ENCODE results near the gene OSBPL10.
"Not testable (repeated sequence)": the region's sequence is repeated elsewhere in the genome, so short reads cannot be mapped to it uniquely, and the experiment has no call there.

The OSBPL10 gene

DNA sequence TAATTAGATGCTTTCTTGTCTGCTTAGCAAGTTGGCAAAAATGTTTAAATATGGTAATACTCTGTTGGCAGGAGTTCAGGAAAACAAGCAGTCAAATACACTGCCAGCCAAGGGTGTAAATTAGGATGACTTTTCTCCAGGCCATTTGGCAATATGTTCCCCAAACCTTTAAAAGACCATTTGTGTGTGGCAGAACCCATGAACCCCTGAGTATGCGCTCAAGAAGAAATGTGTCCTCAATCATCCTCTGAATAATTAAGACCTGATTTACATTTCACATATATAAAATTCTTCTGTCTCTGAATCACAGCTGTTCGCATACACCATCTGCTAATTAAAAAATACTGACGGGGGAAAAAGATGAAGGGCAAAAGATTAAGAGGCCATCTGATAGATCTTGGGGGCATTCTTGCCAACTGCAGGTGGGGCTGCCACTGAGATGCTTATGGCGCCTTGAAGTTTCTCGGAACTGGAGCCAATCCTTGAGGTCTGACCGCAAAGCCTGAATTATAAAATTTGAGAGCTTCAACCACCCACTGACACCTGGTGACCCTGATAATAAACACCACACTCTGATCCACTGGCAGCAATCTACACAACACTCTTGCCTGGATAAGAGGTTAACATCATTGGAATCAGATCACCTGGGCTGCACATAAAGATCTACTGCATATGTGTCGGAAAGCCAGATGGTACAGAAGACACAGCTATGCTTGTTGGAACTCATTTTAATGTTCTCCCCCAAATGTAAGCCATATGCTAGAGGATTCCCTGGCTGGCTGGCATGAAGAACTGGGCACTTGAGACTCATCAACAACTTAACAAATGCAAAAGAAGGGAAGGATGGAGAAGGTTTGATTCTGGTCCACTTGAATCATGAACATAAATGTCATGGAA lies 190.6 kb downstream of the OSBPL10 start:
- no peak overlapping the region for H2AFZ ChIP-seq
- H3K9me3 ChIP-seq (ENCODE audit: control insufficient read depth, low read length): no peaks in the 10 kb centered on the region
- H3K27ac ChIP-seq: no peak overlapping the region
- no peaks in the 10 kb centered on the region for H3K79me2 ChIP-seq
- no peak for TF ChIP-seq CTCF (IDR thresholded peaks at IDR 0.05)
- no peak overlapping the region for H3K4me3 ChIP-seq (ENCODE audit: low read depth, low read length)
- no peaks in the 10 kb centered on the region for H3K4me1 ChIP-seq
- H3K4me2 ChIP-seq (ENCODE audit: low read length): no peak overlapping the region
- no peaks in the 10 kb centered on the region for H3K36me3 ChIP-seq (ENCODE audit: control insufficient read depth, insufficient read depth, low read length)
- no peak overlapping the region for H3K9ac ChIP-seq
- H3K27me3 ChIP-seq (ENCODE audit: control insufficient read depth, insufficient read depth, low read length): no peaks in the 10 kb centered on the region

DNA sequence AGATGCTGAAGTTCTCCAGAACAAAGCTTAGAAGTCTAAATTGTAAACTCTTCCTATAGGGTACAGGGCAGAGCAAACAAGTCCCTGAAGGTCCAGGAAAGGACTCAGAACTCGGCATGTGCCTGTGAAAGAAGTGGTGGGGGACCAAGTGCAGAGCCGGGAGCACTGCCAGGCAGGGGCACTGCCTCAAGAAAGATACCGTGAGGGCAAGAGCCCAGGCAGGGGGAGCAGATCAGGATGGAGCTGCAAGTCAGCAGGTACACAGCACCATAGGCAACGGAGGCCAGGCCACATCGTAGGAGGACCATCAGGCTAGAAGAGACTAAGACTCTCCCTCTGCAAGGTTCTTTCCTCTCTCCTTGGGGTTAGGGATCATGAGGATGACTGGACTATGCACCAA lies 191.6 kb downstream of the OSBPL10 start:
- H3K4me2 ChIP-seq (ENCODE audit: low read length): no peak overlapping the region
- H3K4me3 ChIP-seq (ENCODE audit: low read depth, low read length): no peak overlapping the region
- no peaks in the 10 kb centered on the region for H3K4me1 ChIP-seq
- no peak for TF ChIP-seq CTCF (IDR thresholded peaks at IDR 0.05)
- H3K9ac ChIP-seq: no peak overlapping the region
- H3K9me3 ChIP-seq (ENCODE audit: control insufficient read depth, low read length): no peaks in the 10 kb centered on the region
- H3K79me2 ChIP-seq: no peaks in the 10 kb centered on the region
- no peaks in the 10 kb centered on the region for H3K27me3 ChIP-seq (ENCODE audit: control insufficient read depth, insufficient read depth, low read length)
- H3K27ac ChIP-seq: no peak overlapping the region
- no peak overlapping the region for H2AFZ ChIP-seq
- H3K36me3 ChIP-seq (ENCODE audit: control insufficient read depth, insufficient read depth, low read length): no peaks in the 10 kb centered on the region

DNA sequence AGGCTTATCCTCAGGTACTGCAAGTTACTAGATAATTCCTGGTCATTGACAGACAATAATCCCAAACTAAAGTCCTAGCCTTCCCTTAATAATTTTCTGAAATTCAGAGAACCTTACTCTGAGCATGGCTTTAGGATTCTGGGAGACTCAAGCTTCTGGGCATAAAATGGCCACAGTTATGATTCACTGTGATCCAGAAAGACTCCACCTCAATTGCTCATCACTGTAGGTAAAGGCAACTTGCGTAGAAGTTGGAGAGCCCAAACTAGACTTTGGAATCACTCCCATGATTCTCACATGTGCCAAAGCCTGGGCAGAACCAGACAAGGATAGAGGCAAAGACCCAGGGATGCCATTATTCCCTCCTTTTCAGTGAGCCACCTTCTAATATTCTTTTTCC lies 195.3 kb downstream of the OSBPL10 start:
- no peak overlapping the region for H3K27ac ChIP-seq
- no peaks in the 10 kb centered on the region for H3K4me1 ChIP-seq
- H3K4me3 ChIP-seq (ENCODE audit: low read depth, low read length): no peak overlapping the region
- no peaks in the 10 kb centered on the region for H3K79me2 ChIP-seq
- H3K4me2 ChIP-seq (ENCODE audit: low read length): no peak overlapping the region
- H2AFZ ChIP-seq: no peak overlapping the region
- H3K36me3 ChIP-seq (ENCODE audit: control insufficient read depth, insufficient read depth, low read length): no peaks in the 10 kb centered on the region
- no peak for TF ChIP-seq CTCF (IDR thresholded peaks at IDR 0.05)
- H3K27me3 ChIP-seq (ENCODE audit: control insufficient read depth, insufficient read depth, low read length): no peaks in the 10 kb centered on the region
- no peak overlapping the region for H3K9ac ChIP-seq
- no peaks in the 10 kb centered on the region for H3K9me3 ChIP-seq (ENCODE audit: control insufficient read depth, low read length)

GRCh38 chr3:31785286-31785685 lies 195.8 kb downstream of the OSBPL10 start:
- Histone ChIP-seq H3K27me3 (ENCODE audit: control insufficient read depth, insufficient read depth, low read length) (no peaks in the 10 kb centered on the region), H3K4me3 (ENCODE audit: low read depth, low read length) (no peak overlapping the region), H3K36me3 (ENCODE audit: control insufficient read depth, insufficient read depth, low read length) (no peaks in the 10 kb centered on the region), H2AFZ (no peak overlapping the region), H3K27ac (no peak overlapping the region), H3K9ac (no peak overlapping the region), H3K9me3 (ENCODE audit: control insufficient read depth, low read length) (no peaks in the 10 kb centered on the region), H3K79me2 (no peaks in the 10 kb centered on the region), H3K4me1 (no peaks in the 10 kb centered on the region), H3K4me2 (ENCODE audit: low read length) (no peak overlapping the region)
- TF ChIP-seq CTCF (IDR thresholded peaks at IDR 0.05): no peak

DNA sequence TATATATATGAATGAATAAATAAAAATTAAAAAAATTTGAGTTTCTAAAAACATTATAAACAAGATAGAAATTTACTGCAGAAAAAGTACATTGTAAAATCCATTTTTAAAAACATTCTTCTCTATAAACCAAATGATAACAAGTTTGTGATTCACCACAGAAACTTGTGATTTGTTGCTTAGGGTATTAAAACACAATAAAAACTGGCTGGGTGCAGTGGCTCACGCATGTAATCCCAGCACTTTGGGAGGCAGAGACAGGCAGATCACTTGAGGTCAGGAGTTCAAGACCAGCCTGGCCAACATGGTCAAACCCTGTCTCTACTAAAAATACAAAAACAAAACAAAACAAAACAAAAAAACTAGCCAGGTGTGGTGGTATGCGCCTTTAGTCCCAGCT lies 197.2 kb downstream of the OSBPL10 start:
- H3K9me3 ChIP-seq (ENCODE audit: control insufficient read depth, low read length); H3K27ac ChIP-seq; H3K36me3 ChIP-seq (ENCODE audit: control insufficient read depth, insufficient read depth, low read length); H3K9ac ChIP-seq; H3K4me1 ChIP-seq; H2AFZ ChIP-seq; H3K79me2 ChIP-seq; H3K27me3 ChIP-seq (ENCODE audit: control insufficient read depth, insufficient read depth, low read length); H3K4me3 ChIP-seq (ENCODE audit: low read depth, low read length); H3K4me2 ChIP-seq (ENCODE audit: low read length): not testable (repeated sequence)

- not testable (repeated sequence) for H3K9ac ChIP-seq; H3K27me3 ChIP-seq (ENCODE audit: control insufficient read depth, insufficient read depth, low read length); H3K4me2 ChIP-seq (ENCODE audit: low read length); H3K36me3 ChIP-seq (ENCODE audit: control insufficient read depth, insufficient read depth, low read length); H2AFZ ChIP-seq; H3K4me3 ChIP-seq (ENCODE audit: low read depth, low read length); H3K27ac ChIP-seq; H3K9me3 ChIP-seq (ENCODE audit: control insufficient read depth, low read length); H3K79me2 ChIP-seq; H3K4me1 ChIP-seq
Observed at GRCh38 chr3:31782306-31782705, 198.8 kb downstream of the OSBPL10 start.

Data from parathyroid adenoma (tissue), 2 donors.